HL-60 (cell line): ENCODE data around the gene NR1H4.

ENCODE experiments used
- DNase-seq, 2 experiments: peaks; one replicate each; pipeline ENCODE4 v3.0.0-alpha.2; 2010 to 2020; ENCODE audit warnings: low read depth in 1 of 2, low spot score in 1 of 2
- H3K27ac ChIP-seq: fragments of 250-450 bp; sonication (Bioruptor Pico); replicated peaks from 2 replicates; pipeline ENCODE4 v1.5.1; 2020; ENCODE audit warnings: mild to moderate bottlenecking, moderate library complexity
- H3K27me3 ChIP-seq: fragments of 250-450 bp; sonication (Bioruptor Pico); 2 replicates; pipeline ENCODE4 v1.5.1; 2021; ENCODE audit warnings: mild to moderate bottlenecking, moderate library complexity; ENCODE audit not compliant: insufficient read depth, poor library complexity, severe bottlenecking
- H3K4me3 ChIP-seq: replicated peaks from 2 replicates; pipeline ENCODE4 v1.5.1; 2011; ENCODE audit warnings: mild to moderate bottlenecking, control low read depth, low read length; ENCODE audit not compliant: insufficient read depth
- GABPA ChIP-seq: IDR thresholded peaks from 2 replicates; pipeline ENCODE4 v1.6.1; 2012; ENCODE audit warnings: low read depth
- POLR2AphosphoS5 ChIP-seq: IDR thresholded peaks from 2 replicates; pipeline ENCODE4 v1.6.1; 2012; ENCODE audit warnings: low read depth
- SPI1 ChIP-seq: IDR thresholded peaks from 2 replicates; pipeline ENCODE4 v1.6.1; 2012; ENCODE audit warnings: low read depth, mild to moderate bottlenecking, borderline replicate concordance
- TF ChIP-seq, protein P1 (sequence below): IDR thresholded peaks from 2 replicates; pipeline ENCODE4 v1.6.1; 2012; ENCODE audit warnings: low read depth; ENCODE audit not compliant: insufficient replicate concordance
- TF ChIP-seq, protein P2 (sequence below): IDR thresholded peaks from one replicate; pipeline ENCODE4 v1.5.1; 2011; ENCODE audit warnings: low read length, control low read depth, inconsistent platforms; ENCODE audit not compliant: insufficient read depth

Gene NR1H4

DNA sequence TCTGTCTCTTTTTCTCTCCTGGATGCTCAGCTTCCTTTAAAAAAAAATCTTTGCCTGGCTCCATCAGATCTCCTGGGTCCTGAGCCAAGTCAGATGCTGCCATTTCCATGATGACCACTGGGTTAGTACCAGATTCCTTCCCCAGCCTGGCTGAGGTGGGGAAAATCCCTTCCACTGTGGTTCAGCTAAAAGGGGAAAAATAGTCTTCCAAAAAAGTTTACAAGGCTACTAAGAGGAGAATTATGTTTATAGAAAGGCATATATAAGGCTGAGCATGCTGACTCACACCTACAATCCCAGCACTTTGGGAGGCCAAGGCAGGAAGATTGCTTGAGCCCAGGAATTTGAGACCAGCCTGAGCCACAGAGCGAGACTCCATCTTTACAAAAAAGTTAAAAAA is 71.4 kb downstream of the NR1H4 start:
- no peak for DNase-seq
- TF ChIP-seq GABPA (no peak), POLR2AphosphoS5 (no peak), SPI1 (no peak)
- TF ChIP-seq, protein P1, sequence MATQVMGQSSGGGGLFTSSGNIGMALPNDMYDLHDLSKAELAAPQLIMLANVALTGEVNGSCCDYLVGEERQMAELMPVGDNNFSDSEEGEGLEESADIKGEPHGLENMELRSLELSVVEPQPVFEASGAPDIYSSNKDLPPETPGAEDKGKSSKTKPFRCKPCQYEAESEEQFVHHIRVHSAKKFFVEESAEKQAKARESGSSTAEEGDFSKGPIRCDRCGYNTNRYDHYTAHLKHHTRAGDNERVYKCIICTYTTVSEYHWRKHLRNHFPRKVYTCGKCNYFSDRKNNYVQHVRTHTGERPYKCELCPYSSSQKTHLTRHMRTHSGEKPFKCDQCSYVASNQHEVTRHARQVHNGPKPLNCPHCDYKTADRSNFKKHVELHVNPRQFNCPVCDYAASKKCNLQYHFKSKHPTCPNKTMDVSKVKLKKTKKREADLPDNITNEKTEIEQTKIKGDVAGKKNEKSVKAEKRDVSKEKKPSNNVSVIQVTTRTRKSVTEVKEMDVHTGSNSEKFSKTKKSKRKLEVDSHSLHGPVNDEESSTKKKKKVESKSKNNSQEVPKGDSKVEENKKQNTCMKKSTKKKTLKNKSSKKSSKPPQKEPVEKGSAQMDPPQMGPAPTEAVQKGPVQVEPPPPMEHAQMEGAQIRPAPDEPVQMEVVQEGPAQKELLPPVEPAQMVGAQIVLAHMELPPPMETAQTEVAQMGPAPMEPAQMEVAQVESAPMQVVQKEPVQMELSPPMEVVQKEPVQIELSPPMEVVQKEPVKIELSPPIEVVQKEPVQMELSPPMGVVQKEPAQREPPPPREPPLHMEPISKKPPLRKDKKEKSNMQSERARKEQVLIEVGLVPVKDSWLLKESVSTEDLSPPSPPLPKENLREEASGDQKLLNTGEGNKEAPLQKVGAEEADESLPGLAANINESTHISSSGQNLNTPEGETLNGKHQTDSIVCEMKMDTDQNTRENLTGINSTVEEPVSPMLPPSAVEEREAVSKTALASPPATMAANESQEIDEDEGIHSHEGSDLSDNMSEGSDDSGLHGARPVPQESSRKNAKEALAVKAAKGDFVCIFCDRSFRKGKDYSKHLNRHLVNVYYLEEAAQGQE, result no peak
- TF ChIP-seq, protein P2, sequence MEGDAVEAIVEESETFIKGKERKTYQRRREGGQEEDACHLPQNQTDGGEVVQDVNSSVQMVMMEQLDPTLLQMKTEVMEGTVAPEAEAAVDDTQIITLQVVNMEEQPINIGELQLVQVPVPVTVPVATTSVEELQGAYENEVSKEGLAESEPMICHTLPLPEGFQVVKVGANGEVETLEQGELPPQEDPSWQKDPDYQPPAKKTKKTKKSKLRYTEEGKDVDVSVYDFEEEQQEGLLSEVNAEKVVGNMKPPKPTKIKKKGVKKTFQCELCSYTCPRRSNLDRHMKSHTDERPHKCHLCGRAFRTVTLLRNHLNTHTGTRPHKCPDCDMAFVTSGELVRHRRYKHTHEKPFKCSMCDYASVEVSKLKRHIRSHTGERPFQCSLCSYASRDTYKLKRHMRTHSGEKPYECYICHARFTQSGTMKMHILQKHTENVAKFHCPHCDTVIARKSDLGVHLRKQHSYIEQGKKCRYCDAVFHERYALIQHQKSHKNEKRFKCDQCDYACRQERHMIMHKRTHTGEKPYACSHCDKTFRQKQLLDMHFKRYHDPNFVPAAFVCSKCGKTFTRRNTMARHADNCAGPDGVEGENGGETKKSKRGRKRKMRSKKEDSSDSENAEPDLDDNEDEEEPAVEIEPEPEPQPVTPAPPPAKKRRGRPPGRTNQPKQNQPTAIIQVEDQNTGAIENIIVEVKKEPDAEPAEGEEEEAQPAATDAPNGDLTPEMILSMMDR, result no peak
- Histone ChIP-seq H3K27me3 (no peaks in the 10 kb centered on the region), H3K27ac (no peak overlapping the region), H3K4me3 (no peak overlapping the region)

DNA sequence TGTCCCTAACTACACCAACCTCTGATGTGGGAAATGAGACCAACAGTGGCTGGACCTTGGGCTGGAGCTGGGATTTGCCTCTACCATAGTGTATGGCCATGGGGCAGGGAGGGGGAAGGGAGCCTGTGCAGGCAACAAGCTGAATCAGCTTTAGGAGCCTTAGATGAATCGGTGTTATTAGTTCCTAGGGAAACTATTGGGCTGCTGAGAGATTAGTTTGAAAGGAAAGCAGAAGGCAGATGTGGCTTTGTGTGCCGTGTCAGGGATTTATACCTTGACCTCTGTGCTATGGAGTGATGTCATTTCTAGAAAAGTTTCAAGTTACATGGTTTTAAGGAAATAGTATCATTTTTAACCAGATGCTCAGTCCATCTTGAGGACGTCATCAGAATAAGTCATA is 80.3 kb downstream of the NR1H4 start:
- TF ChIP-seq SPI1, result no peak
- TF ChIP-seq POLR2AphosphoS5, result no peak
- TF ChIP-seq, protein P1, result no peak
- no peak for TF ChIP-seq GABPA
- TF ChIP-seq, protein P2, result no peak
- no peak overlapping the region for H3K27ac ChIP-seq
- H3K27me3 ChIP-seq, result peaks cover 2% of the 10 kb centered on the region
- no peak overlapping the region for H3K4me3 ChIP-seq
- no peak for DNase-seq

DNA sequence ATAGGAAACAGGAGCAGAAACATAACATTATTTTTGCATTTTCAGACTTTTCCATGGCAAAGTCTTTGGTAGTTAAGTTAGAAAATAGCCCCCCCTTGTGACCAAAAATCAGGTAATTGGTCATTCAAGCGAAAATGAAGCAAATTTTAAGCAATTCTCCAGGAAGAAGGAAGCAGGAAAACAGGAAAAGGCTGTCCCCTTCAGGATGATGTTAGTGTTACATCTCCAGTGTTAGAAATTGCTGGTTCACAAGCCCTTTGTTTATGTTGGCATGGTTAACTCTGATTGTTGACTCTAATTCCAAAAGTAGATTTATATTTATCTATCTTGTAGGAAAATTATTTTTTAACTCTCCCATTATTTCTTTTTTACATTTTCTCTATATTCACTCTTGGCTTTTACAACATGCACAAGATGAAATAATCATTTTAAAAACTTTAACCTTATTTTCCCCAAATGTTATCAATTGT is 81.0 kb downstream of the NR1H4 start:
- Histone ChIP-seq H3K27me3 (peaks cover 2% of the 10 kb centered on the region), H3K4me3 (no peak overlapping the region), H3K27ac (no peak overlapping the region)
- TF ChIP-seq, protein P1, result no peak
- TF ChIP-seq SPI1 (no peak), POLR2AphosphoS5 (no peak), GABPA (no peak)
- TF ChIP-seq, protein P2, result peak; percentile 53
- peak; percentile 44 to 69 for DNase-seq
